Astrocyte (in vitro differentiated cells and primary cell): ENCODE results near the gene RAB3GAP2.

Experiments used
- CTCF ChIP-seq: IDR thresholded peaks from 2 replicates; pipeline ENCODE4 v1.5.1; 2011; ENCODE audit warnings: low read depth, mild to moderate bottlenecking, inconsistent platforms, low read length, moderate library complexity; ENCODE audit not compliant: insufficient read depth
- EZH2 ChIP-seq: IDR thresholded peaks from 2 replicates; pipeline ENCODE4 v1.6.1; 2012; ENCODE audit warnings: mild to moderate bottlenecking, low read length, inconsistent platforms; ENCODE audit not compliant: insufficient read depth

DNA sequence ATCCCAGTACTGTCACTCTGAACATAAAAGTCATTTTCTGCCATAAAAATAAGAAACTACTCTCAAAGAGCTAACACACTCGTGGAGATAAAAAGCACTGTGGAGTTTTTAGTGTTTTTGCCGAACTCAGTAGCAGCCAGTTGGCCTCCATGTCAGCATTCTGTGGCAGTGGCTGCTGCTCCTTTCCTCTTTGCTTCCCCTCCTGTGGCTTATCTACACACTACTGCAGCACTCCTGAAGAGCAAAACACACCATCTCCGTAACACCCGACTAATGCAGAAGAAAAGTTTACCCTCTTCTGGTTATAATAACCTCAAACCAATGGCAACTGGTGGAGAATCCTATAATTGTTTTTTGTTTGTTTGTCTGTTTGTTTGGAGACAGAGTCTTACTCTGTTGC, 44.9 kb downstream of the RAB3GAP2 start:
- TF ChIP-seq CTCF (no peak), EZH2 (no peak)
